Colonic mucosa (tissue), 4 donors: ENCODE results near the gene RPTOR. TPM values are rescaled to one million over a fixed set of nuclear protein-coding genes. Genes with fewer than 3 reads are reported as not detected.

Experiments used
- DNase-seq: peaks from one replicate; pipeline ENCODE4 v3.0.0-alpha.2; 2020
- H3K27ac ChIP-seq: fragments of 200-600 bp; one replicate; pipeline ENCODE4 v1.8.0; 2021
- H3K27me3 ChIP-seq: fragments of 200-600 bp; one replicate; pipeline ENCODE4 v1.8.0; 2021
- H3K36me3 ChIP-seq: fragments of 200-600 bp; one replicate; pipeline ENCODE4 v1.8.0; 2021
- H3K4me1 ChIP-seq: fragments of 200-600 bp; one replicate; pipeline ENCODE4 v1.8.0; 2021; ENCODE audit warnings: mild to moderate bottlenecking
- H3K4me3 ChIP-seq: fragments of 200-600 bp; one replicate; pipeline ENCODE4 v1.8.0; 2021
- H3K9ac ChIP-seq, 2 donors: one replicate each; pipeline ENCODE4 v1.7.0; 2013; ENCODE audit warnings: control low read depth in 2 of 2, low read depth in 2 of 2, low read length in 2 of 2
- H3K9me3 ChIP-seq: fragments of 200-600 bp; one replicate; pipeline ENCODE4 v1.8.0; 2021
- CTCF ChIP-seq: fragments of 200-600 bp; IDR thresholded peaks from one replicate; pipeline ENCODE4 v1.8.0; 2022; ENCODE audit warnings: antibody characterized with exemption, mild to moderate bottlenecking
- intact Hi-C: fragments of 100-400 bp; cut with DNase I; formaldehyde crosslinking; loops from one replicate; pipeline ENCODE4 v1.14.1; 2022
- total RNA-seq, 2 donors: library from RNA; stranded (reverse); fragmentation: NEBNext Ultra II Directional in 1 of 2; extraction: Animal tissue kit (Norgen Biotek cat#: 25700) in 1 of 2; gene quantifications; one replicate each; pipeline ENCODE4 v1.2.1, GENCODE V29; 2021
- donor health status: healthy.
- donor health status: DM: no; HTN: no; CAD: no.
- donor health status: DM: no; HTN: no; CAD: no.

RPTOR gene
- total RNA-seq, 2 donors from 2014 or later, result 21.2 to 39.6 TPM

- intact Hi-C loops, result no loop called here
- DNase-seq, result no peak
- no peak overlapping the region for H3K27ac ChIP-seq
- no peaks in the 10 kb centered on the region for H3K4me1 ChIP-seq
- no peaks in the 10 kb centered on the region for H3K9me3 ChIP-seq
- TF ChIP-seq CTCF, result no peak
- no peak overlapping the region for H3K4me3 ChIP-seq
- no peak overlapping the region for H3K9ac ChIP-seq
- H3K27me3 ChIP-seq, result no peaks in the 10 kb centered on the region
- H3K36me3 ChIP-seq, result no peaks in the 10 kb centered on the region
Observed at GRCh38 chr17:80861892-80862291, 317.3 kb downstream of the RPTOR start.

DNA sequence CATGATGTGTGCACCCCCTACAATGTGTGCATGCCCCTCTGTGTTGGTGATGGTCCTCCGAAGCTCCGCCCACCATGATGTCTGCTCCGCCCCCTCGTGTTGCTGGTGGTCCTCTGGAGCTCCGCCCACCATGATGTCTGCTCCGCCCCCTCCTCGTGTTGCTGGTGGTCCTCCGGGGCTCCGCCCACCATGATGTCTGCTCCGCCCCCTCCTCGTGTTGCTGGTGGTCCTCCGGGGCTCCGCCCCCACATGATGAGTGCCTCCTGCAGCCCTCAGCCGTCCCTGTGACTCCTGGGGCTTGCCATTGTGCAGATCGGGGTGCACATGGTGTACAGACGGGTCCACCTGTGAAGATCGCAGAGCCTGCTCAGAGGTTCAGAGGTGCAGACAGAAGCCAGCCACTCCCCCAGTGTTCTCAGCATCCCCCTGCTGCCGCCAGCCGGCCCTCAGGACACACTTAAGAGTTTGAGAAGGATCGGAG lies 317.9 kb downstream of the RPTOR start:
- Histone ChIP-seq H3K27ac (no peak overlapping the region), H3K4me3 (no peak overlapping the region), H3K4me1 (no peaks in the 10 kb centered on the region), H3K36me3 (no peaks in the 10 kb centered on the region), H3K9ac (no peak overlapping the region), H3K9me3 (no peaks in the 10 kb centered on the region), H3K27me3 (no peaks in the 10 kb centered on the region)
- intact Hi-C loops, result no loop called here
- TF ChIP-seq CTCF, result no peak
- DNase-seq, result no peak

DNA sequence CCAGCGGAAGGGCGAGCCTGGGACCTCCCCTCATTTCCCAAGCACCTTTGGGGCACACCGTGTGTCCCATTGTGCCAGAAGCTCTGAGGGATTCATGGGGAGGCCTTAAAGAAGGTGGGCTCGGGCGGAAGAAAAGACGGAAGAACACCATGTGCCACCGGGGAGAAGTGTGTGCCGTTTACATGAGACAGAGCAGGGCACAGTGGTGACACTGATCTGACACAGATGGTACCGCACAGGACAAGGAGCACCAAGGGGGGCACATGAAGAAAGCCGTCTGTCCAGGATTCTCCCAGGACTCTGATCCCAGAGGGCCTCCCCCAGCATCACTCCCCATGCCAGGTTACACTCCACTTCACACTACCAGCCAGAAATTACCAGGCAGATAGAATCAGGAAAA lies 318.3 kb downstream of the RPTOR start:
- no peak for DNase-seq
- no peaks in the 10 kb centered on the region for H3K9me3 ChIP-seq
- H3K4me3 ChIP-seq, result no peak overlapping the region
- H3K27me3 ChIP-seq, result no peaks in the 10 kb centered on the region
- H3K4me1 ChIP-seq, result no peaks in the 10 kb centered on the region
- no peak overlapping the region for H3K9ac ChIP-seq
- H3K27ac ChIP-seq, result no peak overlapping the region
- intact Hi-C loops, result no loop called here
- H3K36me3 ChIP-seq, result no peaks in the 10 kb centered on the region
- TF ChIP-seq CTCF, result no peak

- Histone ChIP-seq H3K4me1 (no peaks in the 10 kb centered on the region), H3K4me3 (no peak overlapping the region), H3K27ac (no peak overlapping the region), H3K9ac (no peak overlapping the region), H3K36me3 (no peaks in the 10 kb centered on the region), H3K9me3 (no peaks in the 10 kb centered on the region), H3K27me3 (no peaks in the 10 kb centered on the region)
- intact Hi-C loops, result no loop called here
- DNase-seq, result no peak
- TF ChIP-seq CTCF, result no peak
Observed at GRCh38 chr17:80863626-80864025, 319.0 kb downstream of the RPTOR start.

DNA sequence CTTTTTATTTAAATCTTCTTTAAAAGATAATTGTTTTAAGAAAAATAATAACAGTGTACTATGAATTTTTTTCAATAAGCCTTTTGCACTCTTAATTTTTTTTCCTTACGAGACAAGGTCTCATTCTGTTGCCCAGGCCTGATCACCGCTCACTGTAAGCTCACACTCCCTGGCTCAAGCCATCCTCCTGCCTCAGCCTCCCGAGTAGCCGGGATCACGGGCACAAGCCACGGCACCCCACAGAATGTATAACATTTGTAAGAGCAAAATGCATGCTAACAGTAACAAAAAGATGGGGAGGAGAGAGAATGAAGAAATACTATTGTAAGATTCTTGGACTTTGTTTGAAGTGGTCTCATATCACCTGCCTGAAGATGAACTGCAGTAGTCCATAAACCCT lies 320.1 kb downstream of the RPTOR start:
- H3K9ac ChIP-seq, result no peak overlapping the region
- H3K9me3 ChIP-seq, result no peaks in the 10 kb centered on the region
- no peak overlapping the region for H3K27ac ChIP-seq
- H3K4me1 ChIP-seq, result no peaks in the 10 kb centered on the region
- no peak for TF ChIP-seq CTCF
- no peak for DNase-seq
- intact Hi-C loops, result loop anchor here (5.0 kb wide), 1 partner anchor 113 kb away; no protein-coding TSS in a partner anchor
- H3K4me3 ChIP-seq, result no peak overlapping the region
- no peaks in the 10 kb centered on the region for H3K36me3 ChIP-seq
- no peaks in the 10 kb centered on the region for H3K27me3 ChIP-seq
